ENCODE measurements around the gene TENM4.

The TENM4 gene

GRCh38 chr11:79381036-79381435 lies 59.8 kb downstream of the TENM4 start:
- in situ Hi-C loops (cut with MboI; ENCODE audit: low pct_unique_long_range_greater_than_20kb, low sequenced_read_pairs, unreplicated experiment), result no loop called here
- no peak for DNase-seq (ENCODE audit: low spot score)

GRCh38 chr11:79377406-79377805 lies 63.4 kb downstream of the TENM4 start:
- in situ Hi-C loops (cut with MboI; ENCODE audit: low pct_unique_long_range_greater_than_20kb, low sequenced_read_pairs, unreplicated experiment), result no loop called here
- no peak for DNase-seq (ENCODE audit: low spot score)
- no peak for TF ChIP-seq CTCF (IDR thresholded peaks at IDR 0.05; ENCODE audit: extremely low read depth, insufficient read depth, missing control alignments)

More at GRCh38 chr11:79381036-79381435, 59.8 kb downstream of the TENM4 start:
- no peak for TF ChIP-seq CTCF (IDR thresholded peaks at IDR 0.05; ENCODE audit: extremely low read depth, insufficient read depth, missing control alignments)

- in situ Hi-C loops (cut with MboI; ENCODE audit: low pct_unique_long_range_greater_than_20kb, low sequenced_read_pairs, unreplicated experiment), result no loop called here
- DNase-seq (ENCODE audit: low spot score), result no peak
- no peak for TF ChIP-seq CTCF (IDR thresholded peaks at IDR 0.05; ENCODE audit: extremely low read depth, insufficient read depth, missing control alignments)
Measured at GRCh38 chr11:79375818-79376550, 64.8 kb downstream of the TENM4 start.

- TF ChIP-seq CTCF (IDR thresholded peaks at IDR 0.05; ENCODE audit: extremely low read depth, insufficient read depth, missing control alignments), result no peak
- in situ Hi-C loops (cut with MboI; ENCODE audit: low pct_unique_long_range_greater_than_20kb, low sequenced_read_pairs, unreplicated experiment), result no loop called here
Measured at GRCh38 chr11:79374727-79375126, 66.1 kb downstream of the TENM4 start.

GRCh38 chr11:79371724-79372123 lies 69.1 kb downstream of the TENM4 start:
- in situ Hi-C loops (cut with MboI; ENCODE audit: low pct_unique_long_range_greater_than_20kb, low sequenced_read_pairs, unreplicated experiment), result no loop called here
- DNase-seq (ENCODE audit: low spot score), result no peak
- TF ChIP-seq CTCF (IDR thresholded peaks at IDR 0.05; ENCODE audit: extremely low read depth, insufficient read depth, missing control alignments), result no peak

More at GRCh38 chr11:79374727-79375126, 66.1 kb downstream of the TENM4 start:
- no peak for DNase-seq (ENCODE audit: low spot score)

GRCh38 chr11:79371152-79371551 lies 69.7 kb downstream of the TENM4 start:
- DNase-seq (ENCODE audit: low spot score), result no peak
- in situ Hi-C loops (cut with MboI; ENCODE audit: low pct_unique_long_range_greater_than_20kb, low sequenced_read_pairs, unreplicated experiment), result no loop called here
- no peak for TF ChIP-seq CTCF (IDR thresholded peaks at IDR 0.05; ENCODE audit: extremely low read depth, insufficient read depth, missing control alignments)
